H9 (cell line): ENCODE data around the gene SH2D6. TPM values are rescaled to one million over a fixed set of nuclear protein-coding genes. Genes with fewer than 3 reads are reported as not detected.

ENCODE experiments used
- DNase-seq: peaks from one replicate; pipeline ENCODE4 v3.0.0-alpha.2; 2017
- H2AFZ ChIP-seq: one replicate; pipeline ENCODE4 v1.6.1; 2013; ENCODE audit warnings: mild to moderate bottlenecking, low read length, control low read depth, moderate library complexity
- H2AK5ac ChIP-seq: 2 replicates; pipeline ENCODE4 v1.6.1; 2013; ENCODE audit warnings: low read length, control low read depth, mixed read lengths; ENCODE audit not compliant: insufficient read length
- H2BK120ac ChIP-seq: one replicate; pipeline ENCODE4 v1.6.1; 2013; ENCODE audit warnings: low read depth, mild to moderate bottlenecking, low read length, control low read depth, inconsistent platforms; ENCODE audit not compliant: poor library complexity, severe bottlenecking
- H2BK12ac ChIP-seq: 2 replicates; pipeline ENCODE4 v1.6.1; 2013; ENCODE audit warnings: low read length, control low read depth, mixed read lengths, low read depth; ENCODE audit not compliant: insufficient read length
- H2BK15ac ChIP-seq: 2 replicates; pipeline ENCODE4 v1.6.1; 2013; ENCODE audit warnings: low read depth, low read length, control low read depth
- H2BK20ac ChIP-seq: one replicate; pipeline ENCODE4 v1.6.1; 2013; ENCODE audit warnings: low read depth, mild to moderate bottlenecking, low read length, control low read depth, inconsistent platforms; ENCODE audit not compliant: poor library complexity, severe bottlenecking
- H2BK5ac ChIP-seq: 2 replicates; pipeline ENCODE4 v1.6.1; 2013; ENCODE audit warnings: low read length, control low read depth, mixed read lengths; ENCODE audit not compliant: insufficient read length
- H3K14ac ChIP-seq: 2 replicates; pipeline ENCODE4 v1.6.1; 2013; ENCODE audit warnings: low read length, control low read depth; ENCODE audit not compliant: insufficient read depth
- H3K18ac ChIP-seq: 2 replicates; pipeline ENCODE4 v1.6.1; 2013; ENCODE audit warnings: low read depth, mild to moderate bottlenecking, mixed read lengths, low read length, control low read depth; ENCODE audit not compliant: insufficient read length
- H3K23ac ChIP-seq: 2 replicates; pipeline ENCODE4 v1.6.1; 2013; ENCODE audit warnings: low read length, control low read depth, mixed read lengths, low read depth; ENCODE audit not compliant: insufficient read length
- H3K23me2 ChIP-seq: 2 replicates; pipeline ENCODE4 v1.6.1; 2013; ENCODE audit warnings: low read depth, mild to moderate bottlenecking, mixed read lengths, low read length, control low read depth; ENCODE audit not compliant: insufficient read length, poor library complexity, severe bottlenecking
- H3K27ac ChIP-seq: 2 replicates; pipeline ENCODE4 v1.5.1; 2013; ENCODE audit warnings: low read length, control low read depth, mixed read lengths, low read depth; ENCODE audit not compliant: insufficient read length
- H3K27me3 ChIP-seq: 2 replicates; pipeline ENCODE4 v1.6.1; 2013; ENCODE audit warnings: low read length, control low read depth, inconsistent platforms; ENCODE audit not compliant: insufficient read depth
- H3K4ac ChIP-seq: 2 replicates; pipeline ENCODE4 v1.6.1; 2013; ENCODE audit warnings: low read depth, mild to moderate bottlenecking, control low read depth, inconsistent platforms, low read length, moderate library complexity
- H3K4me1 ChIP-seq: 2 replicates; pipeline ENCODE4 v1.6.1; 2013; ENCODE audit warnings: low read length, control low read depth, inconsistent platforms; ENCODE audit not compliant: insufficient read depth
- H3K4me2 ChIP-seq: 2 replicates; pipeline ENCODE4 v1.6.1; 2013; ENCODE audit warnings: low read length, control low read depth, mixed read lengths; ENCODE audit not compliant: insufficient read length, insufficient read depth
- H3K56ac ChIP-seq: 2 replicates; pipeline ENCODE4 v1.6.1; 2013; ENCODE audit warnings: low read depth, mild to moderate bottlenecking, mixed read lengths, low read length, control low read depth; ENCODE audit not compliant: insufficient read length
- H3K79me1 ChIP-seq: 2 replicates; pipeline ENCODE4 v1.6.1; 2013; ENCODE audit warnings: low read depth, mild to moderate bottlenecking, moderate library complexity, low read length, control low read depth, inconsistent platforms; ENCODE audit not compliant: insufficient read depth, poor library complexity, severe bottlenecking
- H3K79me2 ChIP-seq: 2 replicates; pipeline ENCODE4 v1.6.1; 2013; ENCODE audit warnings: low read length, control low read depth, inconsistent platforms; ENCODE audit not compliant: insufficient read depth
- H3K9ac ChIP-seq: 2 replicates; pipeline ENCODE4 v1.6.1; 2013; ENCODE audit warnings: low read length, control low read depth, mixed read lengths; ENCODE audit not compliant: insufficient read length; ENCODE audit errors: extremely low read depth
- H3K9me3 ChIP-seq: one replicate; pipeline ENCODE4 v1.6.1; 2013; ENCODE audit warnings: low read depth, low read length, inconsistent platforms; ENCODE audit not compliant: control insufficient read depth
- H3T11ph ChIP-seq: one replicate; pipeline ENCODE4 v1.6.1; 2013; ENCODE audit warnings: mild to moderate bottlenecking, low read length, control low read depth, inconsistent platforms
- H4K20me1 ChIP-seq: one replicate; pipeline ENCODE4 v1.6.1; 2013; ENCODE audit not compliant: control insufficient read depth, insufficient read length, insufficient read depth
- H4K5ac ChIP-seq: 2 replicates; pipeline ENCODE4 v1.6.1; 2013; ENCODE audit warnings: low read depth, mild to moderate bottlenecking, mixed read lengths, low read length, control low read depth; ENCODE audit not compliant: insufficient read length
- H4K8ac ChIP-seq: replicated peaks from 2 replicates; pipeline ENCODE4 v1.6.1; 2013; ENCODE audit warnings: low read length, control low read depth, mixed read lengths, low read depth; ENCODE audit not compliant: insufficient read length
- H4K91ac ChIP-seq: 2 replicates; pipeline ENCODE4 v1.6.1; 2013; ENCODE audit warnings: low read depth, mild to moderate bottlenecking, moderate library complexity, mixed read lengths, low read length, control low read depth; ENCODE audit not compliant: insufficient read length
- H3K27ac Mint-ChIP-seq, 3 experiments: 2 replicates in 2 of 3; 3 replicates in 1 of 3; pipeline ENCODE4 v1.8.0; 2020 to 2021; ENCODE audit warnings: mixed read lengths in 3 of 3, mild to moderate bottlenecking in 1 of 3, moderate library complexity in 1 of 3
- H3K27me3 Mint-ChIP-seq: 2 replicates; pipeline ENCODE4 v1.8.0; 2021; ENCODE audit warnings: low read depth, mild to moderate bottlenecking, moderate library complexity, mixed read lengths
- H3K36me3 Mint-ChIP-seq, 3 experiments: 2 replicates in 2 of 3; 3 replicates in 1 of 3; pipeline ENCODE4 v1.8.0; 2020 to 2021; ENCODE audit warnings: low read depth in 3 of 3, mixed read lengths in 3 of 3; ENCODE audit not compliant: insufficient read depth in 1 of 3
- H3K4me1 Mint-ChIP-seq, 2 experiments: 2 replicates each; pipeline ENCODE4 v1.8.0; 2020; ENCODE audit warnings: mixed read lengths in 2 of 2
- H3K4me3 Mint-ChIP-seq, 2 experiments: 2 replicates in 1 of 2; 3 replicates in 1 of 2; pipeline ENCODE4 v1.8.0; 2020 to 2021; ENCODE audit warnings: mild to moderate bottlenecking in 2 of 2, mixed read lengths in 2 of 2, moderate library complexity in 1 of 2
- H3K9me3 Mint-ChIP-seq, 2 experiments: 2 replicates in 1 of 2; 3 replicates in 1 of 2; pipeline ENCODE4 v1.8.0; 2020; ENCODE audit warnings: mild to moderate bottlenecking in 2 of 2, mixed read lengths in 2 of 2, moderate library complexity in 1 of 2
- WGBS: extraction: QIAGEN DNeasy Blood & Tissue Kit; methylation state at CpG from one replicate; pipeline ENCODE4 v1.1.7; 2013; ENCODE audit warnings: missing lambda C conversion rate, low lambda C conversion rate, mixed read lengths; ENCODE audit not compliant: insufficient read length; ENCODE audit errors: extremely low coverage; 5-methylcytosine and 5-hydroxymethylcytosine counted together
- total RNA-seq: library from RNA; stranded (reverse); gene quantifications from 2 replicates; pipeline ENCODE4 v1.2.1, GENCODE V29; 2021
- TF ChIP-seq, protein P1 (sequence below): fragments of 200-600 bp; sonication (generic); conservative IDR thresholded peaks from 3 replicates; pipeline ENCODE4 v1.8.0; 2021; ENCODE audit warnings: antibody characterized with exemption, mild to moderate bottlenecking

SH2D6 gene
- total RNA-seq, 1 experiment from 2014 or later: 0.61 TPM

DNA sequence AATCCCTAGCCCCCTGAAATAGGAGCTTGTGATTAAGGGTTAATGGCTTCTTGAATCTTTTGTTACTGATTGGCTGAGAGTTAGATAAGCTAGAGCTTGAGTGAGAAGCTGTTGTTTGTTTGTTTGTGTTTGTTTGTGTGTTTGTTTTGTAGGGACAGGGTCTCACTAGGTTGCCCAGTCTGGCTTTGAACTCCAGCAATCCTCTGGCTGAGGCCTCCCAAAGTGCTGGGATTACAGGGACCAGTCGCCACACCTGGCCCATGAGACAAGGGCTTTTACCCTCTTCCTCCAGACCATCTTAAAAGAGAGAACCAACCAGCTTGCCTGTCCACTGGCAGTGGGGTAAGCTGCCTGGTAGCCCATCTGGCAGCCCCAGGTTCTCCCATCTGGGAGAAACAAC is 58.1 kb downstream of the SH2D6 start:
- Histone ChIP-seq H3K9me3 (no peaks in the 10 kb centered on the region), H3K9ac (no peak overlapping the region), H3K4me1 (peaks cover 3% of the 10 kb centered on the region; the same call in 1 of the 2 replicates), H3K27ac (no peak overlapping the region), H3K56ac (no peak overlapping the region), H3K79me2 (no peaks in the 10 kb centered on the region), H2AFZ (no peak overlapping the region), H4K5ac (no peak overlapping the region), H4K8ac (no peak overlapping the region), H3K18ac (peak overlapping the region; percentile 78), H2AK5ac (no peak overlapping the region), H3K14ac (peak overlapping the region; percentile 68; the same call in 1 of the 2 replicates), H3T11ph (no peak overlapping the region), H2BK15ac (no peak overlapping the region), H3K79me1 (no peaks in the 10 kb centered on the region), H3K23ac (no peak overlapping the region), H2BK12ac (no peak overlapping the region), H4K20me1 (no peaks in the 10 kb centered on the region), H3K27me3 (no peaks in the 10 kb centered on the region), H3K4ac (no peak overlapping the region), H2BK5ac (no peak overlapping the region), H2BK20ac (no peak overlapping the region), H3K23me2 (peaks cover 2% of the 10 kb centered on the region), H3K4me2 (no peak overlapping the region), H4K91ac (no peak overlapping the region), H2BK120ac (no peak overlapping the region)
- H3K4me1 Mint-ChIP-seq: peaks cover 15 to 20% of the 10 kb centered on the region in 2 experiments
- WGBS: no CpG with 5 or more reads among the region's 1 CpG
- TF ChIP-seq, protein P1, sequence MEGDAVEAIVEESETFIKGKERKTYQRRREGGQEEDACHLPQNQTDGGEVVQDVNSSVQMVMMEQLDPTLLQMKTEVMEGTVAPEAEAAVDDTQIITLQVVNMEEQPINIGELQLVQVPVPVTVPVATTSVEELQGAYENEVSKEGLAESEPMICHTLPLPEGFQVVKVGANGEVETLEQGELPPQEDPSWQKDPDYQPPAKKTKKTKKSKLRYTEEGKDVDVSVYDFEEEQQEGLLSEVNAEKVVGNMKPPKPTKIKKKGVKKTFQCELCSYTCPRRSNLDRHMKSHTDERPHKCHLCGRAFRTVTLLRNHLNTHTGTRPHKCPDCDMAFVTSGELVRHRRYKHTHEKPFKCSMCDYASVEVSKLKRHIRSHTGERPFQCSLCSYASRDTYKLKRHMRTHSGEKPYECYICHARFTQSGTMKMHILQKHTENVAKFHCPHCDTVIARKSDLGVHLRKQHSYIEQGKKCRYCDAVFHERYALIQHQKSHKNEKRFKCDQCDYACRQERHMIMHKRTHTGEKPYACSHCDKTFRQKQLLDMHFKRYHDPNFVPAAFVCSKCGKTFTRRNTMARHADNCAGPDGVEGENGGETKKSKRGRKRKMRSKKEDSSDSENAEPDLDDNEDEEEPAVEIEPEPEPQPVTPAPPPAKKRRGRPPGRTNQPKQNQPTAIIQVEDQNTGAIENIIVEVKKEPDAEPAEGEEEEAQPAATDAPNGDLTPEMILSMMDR: no peak
- no peak overlapping the region for H3K27ac Mint-ChIP-seq
- H3K27me3 Mint-ChIP-seq: no peaks in the 10 kb centered on the region; the same call in 1 of the 2 replicates
- DNase-seq: no peak
- no peak overlapping the region for H3K4me3 Mint-ChIP-seq
- H3K36me3 Mint-ChIP-seq: no peaks in the 10 kb centered on the region
- no peaks in the 10 kb centered on the region for H3K9me3 Mint-ChIP-seq
